Right cardiac atrium (tissue), 5 donors: ENCODE data around the gene MMP12. TPM values are rescaled to one million over a fixed set of nuclear protein-coding genes. Genes with fewer than 3 reads are reported as not detected.
"Not testable (repeated sequence)": the region's sequence is repeated elsewhere in the genome, so short reads cannot be mapped to it uniquely, and the experiment has no call there.

ENCODE experiments used
- ATAC-seq, 2 donors: fragments of 200-7000 bp; cut with Tn5 transposase; one replicate each; pipeline versions ENCODE4 v1.8.0 to v1.9.1; 2020; ENCODE audit warnings: moderate library complexity in 2 of 2, mild to moderate bottlenecking in 1 of 2
- DNase-seq, 3 donors: peaks; one replicate each; pipeline ENCODE4 v3.0.0-alpha.2; 2020
- H3K27ac ChIP-seq: one replicate; pipeline ENCODE4 v1.5.1; 2013; ENCODE audit warnings: mild to moderate bottlenecking, low read length, control low read depth, moderate library complexity
- H3K27me3 ChIP-seq: one replicate; pipeline ENCODE4 v1.6.1; 2013; ENCODE audit not compliant: control insufficient read depth, insufficient read depth
- H3K4me1 ChIP-seq: one replicate; pipeline ENCODE4 v1.6.1; 2013; ENCODE audit warnings: low read length; ENCODE audit not compliant: control insufficient read depth, insufficient read depth
- H3K4me3 ChIP-seq: one replicate; pipeline ENCODE4 v1.5.1; 2013; ENCODE audit warnings: low read length, control low read depth
- H3K9me3 ChIP-seq: one replicate; pipeline ENCODE4 v1.6.1; 2013; ENCODE audit warnings: low read length; ENCODE audit not compliant: control insufficient read depth
- WGBS: extraction: QIAGEN DNeasy Blood & Tissue Kit; methylation state at CpG from one replicate; pipeline ENCODE4 v1.1.7; 2013; 5-methylcytosine and 5-hydroxymethylcytosine counted together
- intact Hi-C, 4 donors: fragments of 100-400 bp; cut with DNase I; formaldehyde crosslinking; loops; one replicate each; pipeline versions ENCODE4 v1.11.0 to v1.14.0; 2022 to 2023
- long read RNA-seq, 4 donors: library from polyadenylated mRNA; unstranded; transcript quantifications; one replicate each; pipeline ENCODE4 v2.0.0, GENCODE V29; 2020 to 2021
- polyA plus RNA-seq: library from polyadenylated mRNA; stranded (reverse); fragments of 200-250 nt; gene quantifications from one replicate; pipeline ENCODE4 v1.2.3, GENCODE V29; 2013
- total RNA-seq, 4 donors: library from RNA; stranded (reverse); fragmentation: NEBNext Ultra II Directional; extraction: Animal tissue kit (Norgen Biotek cat#: 25700); gene quantifications; one replicate each; pipeline ENCODE4 v1.2.1, GENCODE V29; 2021
- donor health status: healthy with polysubstance abuse.
- donor health status: DM: no; HTN: yes; CAD: no.
- donor health status: DM: no; HTN: no; CAD: no.
- donor health status: DM: no; HTN: yes; CAD: no; lungs with severe emphysema.
- donor health status: DM: yes; HTN: yes; CAD: no.

MMP12 gene
- total RNA-seq, result not detected
- polyA plus RNA-seq, result not detected
- long read RNA-seq, donor 1, result 0 reads
- long read RNA-seq, donor 2, result 0 reads
- long read RNA-seq, donor 3, result 0 reads
- long read RNA-seq, donor 4, result 0 reads

GRCh38 chr11:102874852-102875251, at the start of gene MMP12:
MMP12 (minus strand) TSS chr11:102874982; CDS start chr11:102874937, 45 bp downstream.
- 70% methylated on average over 4 of the region's 4 CpGs for WGBS
- H3K4me1 ChIP-seq, result no peaks in the 10 kb centered on the region
- ATAC-seq (no peak), DNase-seq (no peak)
- H3K4me3 ChIP-seq, result no peak within 1 kb of the TSS
- no peaks in the 10 kb centered on the region for H3K27me3 ChIP-seq
- H3K27ac ChIP-seq, result no peak within 1 kb of the TSS
- no peaks in the 10 kb centered on the region for H3K9me3 ChIP-seq
- intact Hi-C loops, result no loop called here

- H3K27me3 ChIP-seq, result no peaks in the 10 kb centered on the region
- intact Hi-C loops, result no loop called here
- H3K4me3 ChIP-seq, result no peak overlapping the region
- no peaks in the 10 kb centered on the region for H3K9me3 ChIP-seq
- WGBS, result 60% methylated on average over 3 of the region's 3 CpGs
- no peak overlapping the region for H3K27ac ChIP-seq
- H3K4me1 ChIP-seq, result no peaks in the 10 kb centered on the region
- ATAC-seq (no peak), DNase-seq (no peak)
Measured at GRCh38 chr11:102921587-102922220, 46.9 kb upstream of the MMP12 start.

GRCh38 chr11:102920118-102920684, 45.4 kb upstream of the MMP12 start:
- intact Hi-C loops, result no loop called here
- Histone ChIP-seq H3K9me3 (no peaks in the 10 kb centered on the region), H3K4me3 (no peak overlapping the region), H3K4me1 (no peaks in the 10 kb centered on the region), H3K27me3 (no peaks in the 10 kb centered on the region), H3K27ac (no peak overlapping the region)
- ATAC-seq (peak in 1 of 2 donors; percentile 24), DNase-seq (no peak)
- whole genome bisulfite sequencing, result 68% methylated on average over 13 of the region's 13 CpGs

- H3K4me3 ChIP-seq, result no peak overlapping the region
- H3K27me3 ChIP-seq, result no peaks in the 10 kb centered on the region
- DNase-seq (no peak), ATAC-seq (no peak)
- no peak overlapping the region for H3K27ac ChIP-seq
- no peaks in the 10 kb centered on the region for H3K9me3 ChIP-seq
- intact Hi-C loops, result no loop called here
- no peaks in the 10 kb centered on the region for H3K4me1 ChIP-seq
Measured at GRCh38 chr11:102915044-102915375, 40.2 kb upstream of the MMP12 start.

DNA sequence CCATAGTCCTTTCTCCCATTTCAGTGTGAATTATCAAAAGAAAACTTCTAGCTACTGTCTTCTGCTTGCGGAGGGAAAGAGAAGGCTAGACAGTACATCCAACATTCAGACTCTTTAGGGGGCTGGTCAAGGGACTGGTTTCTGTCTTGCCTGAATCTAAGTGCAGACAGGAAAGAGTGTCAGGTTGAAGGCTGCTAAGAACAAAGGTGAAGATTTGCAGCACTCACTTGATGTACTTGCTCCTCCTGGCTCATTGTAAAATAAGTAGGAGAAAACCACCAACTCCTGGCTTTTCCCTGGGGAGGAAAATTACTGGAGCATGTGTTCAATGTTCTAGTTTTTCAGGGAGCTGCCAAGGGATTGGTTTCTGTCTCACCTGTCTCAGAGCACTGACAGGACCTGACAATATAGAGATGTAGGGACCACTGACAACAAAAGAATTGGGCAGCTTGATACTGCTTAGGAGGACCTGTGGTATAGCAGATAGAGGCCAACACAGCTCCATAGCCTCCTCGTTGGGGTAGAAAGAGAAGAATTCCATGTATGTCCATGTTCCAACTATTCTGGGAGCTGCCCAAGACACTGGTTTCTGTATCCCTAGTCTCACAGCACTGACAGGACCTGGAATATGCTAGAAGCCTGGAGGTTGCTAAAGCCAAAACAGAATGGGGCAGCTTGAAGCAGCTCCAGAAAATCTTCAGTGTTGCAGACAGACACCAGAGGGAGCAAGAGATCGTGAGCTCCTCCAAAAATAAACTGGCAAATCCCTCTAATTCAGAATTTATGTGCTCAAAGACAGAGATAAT, 39.7 kb upstream of the MMP12 start:
- intact Hi-C loops, result no loop called here
- H3K4me1 ChIP-seq, result no peaks in the 10 kb centered on the region
- DNase-seq (no peak), ATAC-seq (no peak)
- H3K27ac ChIP-seq, result no peak overlapping the region
- WGBS, result 27% methylated on average over 3 of the region's 3 CpGs
- H3K27me3 ChIP-seq, result no peaks in the 10 kb centered on the region
- H3K4me3 ChIP-seq, result no peak overlapping the region
- no peaks in the 10 kb centered on the region for H3K9me3 ChIP-seq

DNA sequence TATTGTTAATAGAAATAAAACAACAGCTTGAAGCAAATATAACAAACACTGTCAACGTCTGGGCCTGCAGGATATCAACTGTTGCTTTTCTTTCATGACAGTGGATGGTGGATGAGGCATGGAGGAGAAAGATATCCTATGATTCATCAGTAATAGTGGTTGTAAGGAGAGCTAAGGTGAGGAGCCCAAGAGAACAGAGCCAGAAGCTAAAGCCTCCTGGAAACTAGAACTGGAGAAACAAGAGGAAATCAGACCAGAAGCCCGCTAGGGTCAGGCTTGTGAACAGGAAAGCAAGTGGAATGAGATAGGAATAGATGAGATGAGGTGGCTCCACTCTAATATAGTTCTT, 37.7 kb upstream of the MMP12 start:
- no peak for ATAC-seq
- intact Hi-C loops, result no loop called here
- 67% methylated on average over 2 of the region's 2 CpGs for WGBS
- H3K27me3 ChIP-seq, result no peaks in the 10 kb centered on the region
- no peaks in the 10 kb centered on the region for H3K9me3 ChIP-seq
- no peak overlapping the region for H3K4me3 ChIP-seq
- no peak overlapping the region for H3K27ac ChIP-seq
- no peaks in the 10 kb centered on the region for H3K4me1 ChIP-seq
- DNase-seq, result no peak

GRCh38 chr11:102911758-102912481, 37.1 kb upstream of the MMP12 start:
- ATAC-seq (no peak), DNase-seq (no peak)
- intact Hi-C loops, result no loop called here
- Histone ChIP-seq H3K27ac (no peak overlapping the region), H3K4me1 (no peaks in the 10 kb centered on the region), H3K9me3 (no peaks in the 10 kb centered on the region), H3K4me3 (no peak overlapping the region), H3K27me3 (no peaks in the 10 kb centered on the region)
- WGBS, result 89% methylated on average over 13 of the region's 13 CpGs

- H3K27ac ChIP-seq, DNase-seq, ATAC-seq, H3K27me3 ChIP-seq, H3K4me3 ChIP-seq, H3K9me3 ChIP-seq, H3K4me1 ChIP-seq, intact Hi-C loops: not testable (repeated sequence)
- 74% methylated on average over 5 of the region's 5 CpGs for WGBS
Measured at GRCh38 chr11:102905848-102906247, 31.1 kb upstream of the MMP12 start.

GRCh38 chr11:102903895-102904294, 29.1 kb upstream of the MMP12 start:
- ATAC-seq, H3K9me3 ChIP-seq, H3K27ac ChIP-seq, DNase-seq, H3K4me3 ChIP-seq, H3K4me1 ChIP-seq, intact Hi-C loops, H3K27me3 ChIP-seq: not testable (repeated sequence)
- 69% methylated on average over 5 of the region's 5 CpGs for WGBS

- H3K27me3 ChIP-seq, result no peaks in the 10 kb centered on the region
- H3K27ac ChIP-seq, result no peak overlapping the region
- no peak overlapping the region for H3K4me3 ChIP-seq
- WGBS, result 83% methylated on average over 2 of the region's 2 CpGs
- no peaks in the 10 kb centered on the region for H3K4me1 ChIP-seq
- intact Hi-C loops, result no loop called here
- no peak for ATAC-seq
- no peaks in the 10 kb centered on the region for H3K9me3 ChIP-seq
- DNase-seq, result no peak
Measured at GRCh38 chr11:102900346-102900745, 25.6 kb upstream of the MMP12 start.

GRCh38 chr11:102891736-102892135, 17.0 kb upstream of the MMP12 start:
- intact Hi-C loops, result no loop called here
- 98% methylated on average over 1 of the region's 1 CpG for WGBS
- no peak for DNase-seq
- ATAC-seq, result no peak
- Histone ChIP-seq H3K9me3 (no peaks in the 10 kb centered on the region), H3K27ac (no peak overlapping the region), H3K4me3 (no peak overlapping the region), H3K4me1 (no peaks in the 10 kb centered on the region), H3K27me3 (no peaks in the 10 kb centered on the region)
